ENCODE results near the gene FHIT.

- TF ChIP-seq POLR2A (IDR thresholded peaks at IDR 0.05) (no peak), CTCF (IDR thresholded peaks at IDR 0.05) (no peak), EP300 (IDR thresholded peaks at IDR 0.05) (no peak)
These were observed 1109.2 kb downstream of the FHIT start for GRCh38 chr3:60142009-60142408.
